ENCODE data around the gene BPHL. TPM values are rescaled to one million over a fixed set of nuclear protein-coding genes. Genes with fewer than 3 reads are reported as not detected.

BPHL gene
- total RNA-seq, 1 experiment from 2014 or later: 31.3 TPM

DNA sequence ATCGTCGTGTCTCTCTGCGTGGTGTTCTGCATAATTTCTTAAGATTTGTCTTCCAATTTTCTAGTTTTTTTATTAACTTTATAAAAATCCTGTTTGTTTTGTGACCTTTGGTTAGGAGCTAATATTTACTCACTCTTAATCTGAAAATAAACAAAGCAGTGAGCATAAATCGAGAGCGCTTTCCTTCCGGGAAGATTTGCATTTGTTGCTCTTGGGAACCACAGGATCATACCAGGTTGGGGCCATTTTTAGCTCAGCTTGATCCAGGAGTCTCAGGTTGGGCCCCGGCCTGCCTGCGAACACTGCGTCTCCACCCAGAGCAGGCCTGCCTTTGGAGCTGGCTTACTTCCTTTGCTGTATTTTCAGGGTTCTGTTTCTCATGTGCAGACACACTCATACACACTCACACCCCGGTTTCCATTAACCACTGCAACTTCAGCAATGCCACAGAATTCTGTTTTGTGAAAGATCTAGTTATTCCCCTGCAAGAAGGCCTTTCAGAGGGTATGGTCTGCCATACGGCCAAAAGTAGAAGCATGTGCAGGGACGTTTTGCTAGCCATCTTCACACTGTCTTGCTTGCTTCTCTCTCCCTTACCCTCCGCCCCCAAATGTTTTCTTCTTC lies 17.3 kb downstream of the BPHL start:
- H4K20me1 ChIP-seq (ENCODE audit: insufficient read depth): no peaks in the 10 kb centered on the region
- no TSS peak for BruUV-seq (replicated peaks)
- TF ChIP-seq EZH2phosphoT487 (IDR thresholded peaks at IDR 0.05; ENCODE audit: borderline replicate concordance): no peak
- TF ChIP-seq, protein P1, sequence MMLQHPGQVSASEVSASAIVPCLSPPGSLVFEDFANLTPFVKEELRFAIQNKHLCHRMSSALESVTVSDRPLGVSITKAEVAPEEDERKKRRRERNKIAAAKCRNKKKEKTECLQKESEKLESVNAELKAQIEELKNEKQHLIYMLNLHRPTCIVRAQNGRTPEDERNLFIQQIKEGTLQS (IDR thresholded peaks at IDR 0.05): no peak
- TF ChIP-seq, protein P2, sequence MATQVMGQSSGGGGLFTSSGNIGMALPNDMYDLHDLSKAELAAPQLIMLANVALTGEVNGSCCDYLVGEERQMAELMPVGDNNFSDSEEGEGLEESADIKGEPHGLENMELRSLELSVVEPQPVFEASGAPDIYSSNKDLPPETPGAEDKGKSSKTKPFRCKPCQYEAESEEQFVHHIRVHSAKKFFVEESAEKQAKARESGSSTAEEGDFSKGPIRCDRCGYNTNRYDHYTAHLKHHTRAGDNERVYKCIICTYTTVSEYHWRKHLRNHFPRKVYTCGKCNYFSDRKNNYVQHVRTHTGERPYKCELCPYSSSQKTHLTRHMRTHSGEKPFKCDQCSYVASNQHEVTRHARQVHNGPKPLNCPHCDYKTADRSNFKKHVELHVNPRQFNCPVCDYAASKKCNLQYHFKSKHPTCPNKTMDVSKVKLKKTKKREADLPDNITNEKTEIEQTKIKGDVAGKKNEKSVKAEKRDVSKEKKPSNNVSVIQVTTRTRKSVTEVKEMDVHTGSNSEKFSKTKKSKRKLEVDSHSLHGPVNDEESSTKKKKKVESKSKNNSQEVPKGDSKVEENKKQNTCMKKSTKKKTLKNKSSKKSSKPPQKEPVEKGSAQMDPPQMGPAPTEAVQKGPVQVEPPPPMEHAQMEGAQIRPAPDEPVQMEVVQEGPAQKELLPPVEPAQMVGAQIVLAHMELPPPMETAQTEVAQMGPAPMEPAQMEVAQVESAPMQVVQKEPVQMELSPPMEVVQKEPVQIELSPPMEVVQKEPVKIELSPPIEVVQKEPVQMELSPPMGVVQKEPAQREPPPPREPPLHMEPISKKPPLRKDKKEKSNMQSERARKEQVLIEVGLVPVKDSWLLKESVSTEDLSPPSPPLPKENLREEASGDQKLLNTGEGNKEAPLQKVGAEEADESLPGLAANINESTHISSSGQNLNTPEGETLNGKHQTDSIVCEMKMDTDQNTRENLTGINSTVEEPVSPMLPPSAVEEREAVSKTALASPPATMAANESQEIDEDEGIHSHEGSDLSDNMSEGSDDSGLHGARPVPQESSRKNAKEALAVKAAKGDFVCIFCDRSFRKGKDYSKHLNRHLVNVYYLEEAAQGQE (IDR thresholded peaks at IDR 0.05; ENCODE audit: low read depth): no peak
- TF ChIP-seq SP1 (IDR thresholded peaks at IDR 0.05; ENCODE audit: low read depth): no peak
- TF ChIP-seq, protein P3, sequence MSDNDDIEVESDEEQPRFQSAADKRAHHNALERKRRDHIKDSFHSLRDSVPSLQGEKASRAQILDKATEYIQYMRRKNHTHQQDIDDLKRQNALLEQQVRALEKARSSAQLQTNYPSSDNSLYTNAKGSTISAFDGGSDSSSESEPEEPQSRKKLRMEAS (IDR thresholded peaks at IDR 0.05): no peak
- TF ChIP-seq POLR2AphosphoS5 (IDR thresholded peaks at IDR 0.05; ENCODE audit: low read depth, low read length): no peak
- no peak for TF ChIP-seq SRF (IDR thresholded peaks at IDR 0.05; ENCODE audit: low read depth)
- TF ChIP-seq ZNF274 (IDR thresholded peaks at IDR 0.05; ENCODE audit: low read depth, low read length): no peak
- TF ChIP-seq SIN3A (IDR thresholded peaks at IDR 0.05; ENCODE audit: low read depth): no peak
- TF ChIP-seq JUND (IDR thresholded peaks at IDR 0.05): no peak
- no peak for TF ChIP-seq RAD21 (IDR thresholded peaks at IDR 0.05; ENCODE audit: low read depth)
- TF ChIP-seq EZH2 (IDR thresholded peaks at IDR 0.05): no peak
- no peak for TF ChIP-seq POLR2A (IDR thresholded peaks at IDR 0.05; ENCODE audit: borderline replicate concordance, extremely low read depth, insufficient read depth, insufficient read length)
- TF ChIP-seq EGR1 (IDR thresholded peaks at IDR 0.05; ENCODE audit: low read depth): no peak
- TF ChIP-seq ELF1 (IDR thresholded peaks at IDR 0.05; ENCODE audit: borderline replicate concordance, low read depth): no peak
- TF ChIP-seq CBX3 (IDR thresholded peaks at IDR 0.05; ENCODE audit: low read depth): no peak
- TF ChIP-seq, protein P4, sequence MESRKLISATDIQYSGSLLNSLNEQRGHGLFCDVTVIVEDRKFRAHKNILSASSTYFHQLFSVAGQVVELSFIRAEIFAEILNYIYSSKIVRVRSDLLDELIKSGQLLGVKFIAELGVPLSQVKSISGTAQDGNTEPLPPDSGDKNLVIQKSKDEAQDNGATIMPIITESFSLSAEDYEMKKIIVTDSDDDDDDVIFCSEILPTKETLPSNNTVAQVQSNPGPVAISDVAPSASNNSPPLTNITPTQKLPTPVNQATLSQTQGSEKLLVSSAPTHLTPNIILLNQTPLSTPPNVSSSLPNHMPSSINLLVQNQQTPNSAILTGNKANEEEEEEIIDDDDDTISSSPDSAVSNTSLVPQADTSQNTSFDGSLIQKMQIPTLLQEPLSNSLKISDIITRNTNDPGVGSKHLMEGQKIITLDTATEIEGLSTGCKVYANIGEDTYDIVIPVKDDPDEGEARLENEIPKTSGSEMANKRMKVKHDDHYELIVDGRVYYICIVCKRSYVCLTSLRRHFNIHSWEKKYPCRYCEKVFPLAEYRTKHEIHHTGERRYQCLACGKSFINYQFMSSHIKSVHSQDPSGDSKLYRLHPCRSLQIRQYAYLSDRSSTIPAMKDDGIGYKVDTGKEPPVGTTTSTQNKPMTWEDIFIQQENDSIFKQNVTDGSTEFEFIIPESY (IDR thresholded peaks at IDR 0.05; ENCODE audit: extremely low read depth, insufficient replicate concordance, low read length): no peak
- TF ChIP-seq ZFX (IDR thresholded peaks at IDR 0.05): no peak
- TF ChIP-seq CEBPB (IDR thresholded peaks at IDR 0.05; ENCODE audit: low read depth): no peak
- H3K9ac ChIP-seq (ENCODE audit: low read length): no peak overlapping the region
- no peak overlapping the region for H3K27ac ChIP-seq (ENCODE audit: low read depth, low read length)
- no peak overlapping the region for H3K4me2 ChIP-seq (ENCODE audit: low read length)
- DNase-seq (ENCODE audit: low read depth, low spot score) (no peak), ATAC-seq (no peak)
- no peaks in the 10 kb centered on the region for H3K27me3 ChIP-seq (ENCODE audit: insufficient read depth, low read length)
- ChIA-PET CTCF (no interaction called here), POLR2A (no interaction called here), RAD21 (ENCODE audit: low non-redundant PET in 1 of 2, low total read pairs in 2 of 2, uncharacterized antibody in 2 of 2, unreplicated experiment in 2 of 2) (no interaction called here)
- no peaks in the 10 kb centered on the region for H3K9me2 ChIP-seq (ENCODE audit: insufficient read depth)
- no peaks in the 10 kb centered on the region for H3K9me3 ChIP-seq (ENCODE audit: control insufficient read depth in 1 of 2, insufficient read depth in 1 of 2, low read depth in 1 of 2, low read length in 2 of 2)
- H3K36me3 ChIP-seq (ENCODE audit: control insufficient read depth in 1 of 2, insufficient read depth in 2 of 2, low read length in 2 of 2): peaks cover 0 to 16% of the 10 kb centered on the region in 2 experiments; a peak in 2 of 4 replicates
- no peaks in the 10 kb centered on the region for H3K79me2 ChIP-seq (ENCODE audit: insufficient read depth, low read length)
- intact Hi-C loops (cut with micrococcal nuclease): no loop called here
- H2AFZ ChIP-seq (ENCODE audit: low read depth, low read length, poor library complexity, severe bottlenecking): no peak overlapping the region
- no peak overlapping the region for H3K4me3 ChIP-seq (replicated peaks in 1 of 2; ENCODE audit: low read depth in 1 of 2, low read length in 2 of 2)
- H3K4me1 ChIP-seq (ENCODE audit: control insufficient read depth in 1 of 2, insufficient read depth in 2 of 2, low read length in 2 of 2): no peaks in the 10 kb centered on the region

All from HCT116 (cell line).